ENCODE data around the gene SELPLG. TPM values are rescaled to one million over a fixed set of nuclear protein-coding genes. Genes with fewer than 3 reads are reported as not detected.

SELPLG gene
- total RNA-seq, 4 donors from 2014 or later, result 2.1 to 6.0 (median 2.8) TPM

DNA sequence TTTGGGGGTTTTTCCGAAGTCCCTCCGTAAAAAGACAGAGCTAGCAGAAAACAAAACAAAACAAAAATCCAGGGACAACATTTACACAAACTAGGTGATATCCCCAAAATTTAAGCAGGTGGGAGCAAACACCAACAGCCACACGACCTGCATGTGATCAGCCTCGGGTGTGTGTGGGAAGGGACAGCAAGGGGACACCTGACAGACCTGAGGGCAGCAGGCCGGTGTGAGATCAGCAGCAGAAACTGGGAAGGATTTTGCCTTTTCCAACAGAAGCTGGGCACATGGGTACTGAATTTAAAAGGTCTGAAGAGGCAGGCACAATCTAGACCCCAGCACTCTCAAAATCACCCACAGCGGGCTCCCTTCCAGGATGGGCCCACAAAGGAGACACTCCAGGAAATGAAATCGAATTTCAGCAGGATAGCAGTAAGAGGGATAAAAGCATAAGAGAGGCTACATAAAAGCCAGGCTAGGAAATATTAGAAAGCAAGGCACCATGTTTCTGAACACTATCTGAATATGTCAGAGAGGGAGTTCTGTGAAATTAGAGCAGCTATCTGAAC, 36.5 kb upstream of the SELPLG start:
- intact Hi-C loops (cut with DNase I), result no loop called here
- TF ChIP-seq CTCF (IDR thresholded peaks at IDR 0.05), result no peak
- no peak for TF ChIP-seq POLR2A (IDR thresholded peaks at IDR 0.05)
- no peak overlapping the region for H3K4me3 ChIP-seq (replicated peaks in 1 of 3)
- 83 to 90% methylated on average over 7 of the region's 7 CpGs for WGBS, 2 donors
- no peaks in the 10 kb centered on the region for H3K9me3 ChIP-seq
- peaks cover 0 to 5% of the 10 kb centered on the region in 2 donors for H3K4me1 ChIP-seq
- H3K36me3 ChIP-seq, result no peaks in the 10 kb centered on the region
- H3K27me3 ChIP-seq, result no peaks in the 10 kb centered on the region
- H3K27ac ChIP-seq, result no peak overlapping the region
- DNase-seq, result no peak

DNA sequence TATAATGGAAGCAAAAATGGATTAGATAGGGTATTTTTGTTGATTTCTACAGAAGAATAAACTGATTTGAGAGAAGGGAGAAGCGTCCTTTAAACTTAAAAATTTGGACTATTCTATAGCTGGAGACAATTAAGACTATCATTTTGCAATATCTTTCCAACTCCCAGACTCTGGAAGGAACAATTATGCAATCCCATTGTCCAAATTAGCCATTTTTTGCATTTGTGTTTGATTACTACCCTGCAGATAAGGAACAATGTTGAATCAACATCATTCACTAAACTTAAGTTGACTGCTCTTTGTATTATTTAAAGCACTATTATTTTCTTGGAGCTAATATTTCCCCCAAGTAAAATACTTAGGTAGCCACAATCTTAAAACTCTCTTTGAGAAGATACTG, 34.8 kb upstream of the SELPLG start:
- WGBS, 2 donors, result 82 to 91% methylated on average over 1 of the region's 1 CpG
- intact Hi-C loops (cut with DNase I), result loop anchor here (10.0 kb wide), 1 partner anchor 66 kb away; the partner anchor contains the start of gene CORO1C
- DNase-seq, result no peak
- Histone ChIP-seq H3K27me3 (no peaks in the 10 kb centered on the region), H3K36me3 (no peaks in the 10 kb centered on the region), H3K27ac (no peak overlapping the region), H3K4me1 (peaks cover 0 to 14% of the 10 kb centered on the region in 2 donors), H3K9me3 (no peaks in the 10 kb centered on the region), H3K4me3 (replicated peaks in 1 of 3) (no peak overlapping the region)
- TF ChIP-seq POLR2A (IDR thresholded peaks at IDR 0.05), result no peak
- TF ChIP-seq CTCF (IDR thresholded peaks at IDR 0.05), result no peak

- intact Hi-C loops (cut with DNase I), result loop anchor here (10.0 kb wide), 1 partner anchor 67 kb away; the partner anchor contains the start of gene CORO1C
- 81 to 82% methylated on average over 8 of the region's 8 CpGs for WGBS, 2 donors
- no peaks in the 10 kb centered on the region for H3K36me3 ChIP-seq
Observed at GRCh38 chr12:108668063-108668462, 34.4 kb upstream of the SELPLG start.

GRCh38 chr12:108667349-108667748, 33.7 kb upstream of the SELPLG start:
- Histone ChIP-seq H3K4me1 (peaks cover 0 to 14% of the 10 kb centered on the region in 2 donors), H3K4me3 (replicated peaks in 1 of 3) (no peak overlapping the region), H3K27ac (no peak overlapping the region), H3K27me3 (no peaks in the 10 kb centered on the region), H3K36me3 (no peaks in the 10 kb centered on the region), H3K9me3 (no peaks in the 10 kb centered on the region)
- DNase-seq, result no peak
- intact Hi-C loops (cut with DNase I), result loop anchor here (10.0 kb wide), 1 partner anchor 67 kb away; the partner anchor contains the start of gene CORO1C
- 64% methylated on average over 2 of the region's 2 CpGs for WGBS, 2 donors
- TF ChIP-seq POLR2A (IDR thresholded peaks at IDR 0.05) (no peak), CTCF (IDR thresholded peaks at IDR 0.05) (no peak)

More at GRCh38 chr12:108668063-108668462, 34.4 kb upstream of the SELPLG start:
- Histone ChIP-seq H3K27me3 (no peaks in the 10 kb centered on the region), H3K4me1 (peaks cover 0 to 14% of the 10 kb centered on the region in 2 donors), H3K4me3 (replicated peaks in 1 of 3) (no peak overlapping the region), H3K9me3 (no peaks in the 10 kb centered on the region), H3K27ac (no peak overlapping the region)
- TF ChIP-seq CTCF (IDR thresholded peaks at IDR 0.05), result no peak
- DNase-seq, result no peak

DNA sequence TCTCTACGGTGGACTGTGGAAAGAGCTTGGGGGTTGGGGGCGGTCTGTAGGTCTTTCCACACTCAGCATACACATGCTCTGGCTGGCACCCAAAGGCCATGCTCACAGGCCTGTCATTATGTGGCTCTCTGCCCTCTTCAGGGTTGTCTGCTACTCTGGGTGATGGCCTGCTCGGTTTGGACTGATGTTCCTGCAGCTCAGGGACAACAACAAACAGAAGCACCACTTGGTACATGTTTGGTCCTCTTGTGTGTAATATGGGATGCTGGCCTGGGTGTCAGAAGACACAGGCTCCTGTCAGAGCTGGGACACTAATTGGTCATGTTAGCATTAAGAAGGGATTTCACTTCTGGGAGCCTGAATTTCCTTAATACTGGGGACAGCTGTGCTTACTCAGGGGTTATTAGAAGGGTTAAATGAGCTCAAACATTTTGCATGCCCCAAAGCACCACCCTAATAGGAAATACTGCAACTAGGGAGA, 32.7 kb upstream of the SELPLG start:
- no peaks in the 10 kb centered on the region for H3K36me3 ChIP-seq
- peaks cover 0 to 14% of the 10 kb centered on the region in 2 donors for H3K4me1 ChIP-seq
- H3K4me3 ChIP-seq (replicated peaks in 1 of 3), result no peak overlapping the region
- intact Hi-C loops (cut with DNase I), result loop anchor here (10.0 kb wide), 1 partner anchor 68 kb away; the partner anchor contains the start of gene CORO1C
- H3K27me3 ChIP-seq, result no peaks in the 10 kb centered on the region
- TF ChIP-seq CTCF (IDR thresholded peaks at IDR 0.05) (no peak), POLR2A (IDR thresholded peaks at IDR 0.05) (no peak)
- peak overlapping the region in 1 of 3 donors; percentile 41 for H3K27ac ChIP-seq
- no peak for DNase-seq
- H3K9me3 ChIP-seq, result no peaks in the 10 kb centered on the region
- WGBS, 2 donors, result 59 to 83% methylated on average over 3 of the region's 3 CpGs
